Muscle layer of duodenum (tissue), 2 donors: Measurements from ENCODE around the gene POLD2.

ENCODE experiments used
- H3K27ac ChIP-seq: one replicate; pipeline ENCODE4 v1.7.0; 2013; ENCODE audit warnings: mild to moderate bottlenecking, low read length
- H3K27me3 ChIP-seq: one replicate; pipeline ENCODE4 v1.7.0; 2013; ENCODE audit warnings: low read depth, mild to moderate bottlenecking, control low read depth, low read length
- H3K36me3 ChIP-seq, 2 donors: one replicate each; pipeline ENCODE4 v1.7.0; 2013; ENCODE audit warnings: low read length in 2 of 2, control low read depth in 1 of 2, mild to moderate bottlenecking in 1 of 2; ENCODE audit not compliant: insufficient read depth in 2 of 2, control insufficient read depth in 1 of 2
- H3K4me1 ChIP-seq, 2 donors: one replicate each; pipeline ENCODE4 v1.7.0; 2013; ENCODE audit warnings: low read length in 2 of 2, mild to moderate bottlenecking in 2 of 2, control low read depth in 1 of 2, moderate library complexity in 1 of 2; ENCODE audit not compliant: insufficient read depth in 2 of 2, control insufficient read depth in 1 of 2
- H3K4me3 ChIP-seq, 2 donors: one replicate each; pipeline ENCODE4 v1.7.0; 2013; ENCODE audit warnings: low read length in 2 of 2, low read depth in 1 of 2, mild to moderate bottlenecking in 1 of 2
- H3K9me3 ChIP-seq, 2 donors: one replicate each; pipeline ENCODE4 v1.7.0; 2013; ENCODE audit warnings: low read length in 2 of 2, control low read depth in 1 of 2, mild to moderate bottlenecking in 1 of 2; ENCODE audit not compliant: control insufficient read depth in 1 of 2
- donor health status: healthy.

POLD2 gene

DNA sequence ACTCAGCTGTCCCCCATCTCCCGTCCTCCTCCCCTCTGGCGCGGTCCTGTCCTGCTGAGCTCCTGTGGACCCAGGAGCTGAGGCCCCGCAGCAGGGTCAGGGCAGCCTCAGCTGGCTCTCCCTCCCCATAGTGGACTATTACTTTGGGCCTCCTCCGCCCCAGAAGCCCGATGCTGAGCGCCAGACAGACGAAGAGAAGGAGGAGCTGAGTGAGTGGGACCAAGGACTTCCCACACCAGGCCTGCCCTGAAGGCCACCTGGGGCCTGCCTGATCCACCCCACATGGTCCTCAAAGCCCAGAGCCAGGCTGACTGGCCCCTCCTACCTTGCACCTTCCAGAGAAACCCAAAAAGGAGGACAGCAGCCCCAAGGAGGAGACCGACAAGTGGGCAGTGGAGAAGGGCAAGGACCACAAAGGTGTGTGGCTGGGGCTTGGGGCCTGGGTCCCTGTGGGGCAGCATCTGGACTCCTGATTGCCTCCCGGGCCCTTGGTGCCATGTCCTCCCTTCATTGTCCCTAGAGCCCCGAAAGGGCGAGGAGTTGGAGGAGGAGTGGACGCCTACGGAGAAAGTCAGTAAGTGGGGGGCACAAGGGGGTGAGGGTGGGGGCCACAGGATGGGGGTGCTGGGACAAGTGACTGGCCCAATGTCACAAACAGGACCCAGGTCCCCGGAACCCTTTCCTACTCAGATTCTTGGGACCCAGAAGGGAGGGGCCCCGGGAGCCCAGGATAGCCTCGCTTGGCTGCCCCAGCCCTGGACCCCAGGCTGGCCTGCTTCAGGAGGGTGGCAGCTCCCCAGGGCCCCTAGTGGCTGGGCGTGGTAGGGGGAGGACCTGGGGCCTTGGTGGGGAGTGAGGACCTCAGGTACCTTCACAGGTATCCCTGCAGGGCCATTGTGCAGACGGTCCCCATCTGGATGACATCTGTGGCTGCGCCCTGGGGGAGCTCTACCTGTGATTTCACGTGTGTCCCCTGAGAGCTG, 14.3 kb downstream of the POLD2 start:
- Histone ChIP-seq H3K4me3 (no peak overlapping the region), H3K36me3 (peaks cover 0 to 45% of the 10 kb centered on the region in 2 donors), H3K9me3 (no peaks in the 10 kb centered on the region), H3K27ac (no peak overlapping the region), H3K27me3 (no peaks in the 10 kb centered on the region), H3K4me1 (no peaks in the 10 kb centered on the region)

DNA sequence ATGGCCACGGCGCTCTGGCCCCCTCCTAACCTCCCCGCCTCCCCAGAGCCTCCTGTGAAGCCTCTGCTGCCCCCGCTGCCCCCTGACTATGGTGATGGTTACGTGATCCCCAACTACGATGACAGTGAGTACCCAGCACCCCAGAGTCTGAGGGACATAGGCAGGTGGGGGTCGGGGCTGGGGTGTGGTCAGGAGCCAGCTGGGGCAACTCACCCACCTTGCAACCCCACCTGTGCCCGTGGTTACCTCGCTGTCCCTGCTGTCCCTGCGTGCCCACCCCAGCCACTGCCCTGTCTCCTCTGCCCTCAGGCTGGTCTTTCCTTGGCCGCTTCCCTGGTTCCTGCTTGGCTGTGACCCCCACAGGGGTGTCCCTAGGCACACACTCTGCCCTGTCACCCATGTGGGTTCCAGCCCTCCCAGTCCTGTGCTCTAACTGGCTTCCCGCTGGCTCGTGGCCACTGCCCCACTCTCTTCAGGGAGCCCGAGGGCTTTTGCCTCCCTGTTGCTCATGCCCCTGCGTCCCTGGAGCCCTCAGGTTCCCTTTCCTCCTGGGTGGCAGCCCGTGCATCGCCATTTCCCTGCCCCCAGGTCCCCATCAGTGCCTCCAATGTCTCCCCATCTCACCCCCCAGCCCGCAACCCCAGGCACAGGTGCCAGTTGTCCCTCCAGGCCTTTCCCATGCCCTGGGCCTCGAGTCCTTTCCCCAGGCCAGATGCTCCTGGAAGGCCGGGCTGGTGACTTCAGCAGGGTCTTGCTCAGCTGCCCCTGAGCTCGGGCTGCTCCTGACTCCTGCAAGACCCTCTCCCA, 15.2 kb downstream of the POLD2 start:
- Histone ChIP-seq H3K4me1 (no peaks in the 10 kb centered on the region), H3K9me3 (no peaks in the 10 kb centered on the region), H3K27ac (no peak overlapping the region), H3K4me3 (no peak overlapping the region), H3K27me3 (peaks cover 6% of the 10 kb centered on the region), H3K36me3 (peaks cover 0 to 39% of the 10 kb centered on the region in 2 donors)

DNA sequence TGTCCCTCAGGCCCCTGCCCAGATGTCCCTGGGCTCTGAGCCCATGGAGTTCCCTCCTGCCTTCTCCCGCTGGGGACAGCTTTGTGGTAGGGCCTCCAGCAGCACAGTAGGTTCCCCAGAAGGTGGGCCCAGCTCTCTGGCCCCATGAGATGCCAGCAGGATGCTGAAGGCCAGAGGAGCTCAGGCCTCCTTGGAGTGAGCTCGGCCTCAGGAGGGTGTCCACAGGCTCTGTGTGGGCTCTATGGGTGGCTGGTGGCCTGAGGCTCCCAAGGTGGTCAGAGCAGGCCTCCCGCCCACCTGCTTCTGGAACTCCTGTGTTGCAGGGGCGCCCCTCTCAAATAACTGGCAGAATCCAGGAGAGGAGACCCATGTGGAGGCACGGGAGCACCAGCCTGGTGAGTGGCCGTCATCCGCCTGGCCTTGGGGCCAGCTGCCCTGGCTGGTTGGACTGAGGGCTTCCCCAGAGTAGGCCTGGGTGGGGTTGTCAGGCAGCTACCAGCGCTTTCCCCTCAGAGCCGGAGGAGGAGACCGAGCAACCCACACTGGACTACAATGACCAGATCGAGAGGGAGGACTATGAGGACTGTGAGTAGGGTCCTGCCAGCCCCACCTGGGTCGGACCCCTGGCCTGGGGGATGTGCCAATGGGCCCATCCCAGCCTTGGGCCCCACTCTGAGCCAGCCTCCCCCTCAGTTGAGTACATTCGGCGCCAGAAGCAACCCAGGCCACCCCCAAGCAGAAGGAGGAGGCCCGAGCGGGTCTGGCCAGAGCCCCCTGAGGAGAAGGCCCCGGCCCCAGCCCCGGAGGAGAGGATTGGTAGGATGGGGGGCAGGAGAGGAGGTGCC, 16.0 kb downstream of the POLD2 start:
- H3K4me3 ChIP-seq = no peak overlapping the region
- H3K36me3 ChIP-seq = peaks cover 0 to 34% of the 10 kb centered on the region in 2 donors
- H3K27ac ChIP-seq = no peak overlapping the region
- no peaks in the 10 kb centered on the region for H3K9me3 ChIP-seq
- H3K27me3 ChIP-seq = peaks cover 7% of the 10 kb centered on the region
- no peaks in the 10 kb centered on the region for H3K4me1 ChIP-seq

DNA sequence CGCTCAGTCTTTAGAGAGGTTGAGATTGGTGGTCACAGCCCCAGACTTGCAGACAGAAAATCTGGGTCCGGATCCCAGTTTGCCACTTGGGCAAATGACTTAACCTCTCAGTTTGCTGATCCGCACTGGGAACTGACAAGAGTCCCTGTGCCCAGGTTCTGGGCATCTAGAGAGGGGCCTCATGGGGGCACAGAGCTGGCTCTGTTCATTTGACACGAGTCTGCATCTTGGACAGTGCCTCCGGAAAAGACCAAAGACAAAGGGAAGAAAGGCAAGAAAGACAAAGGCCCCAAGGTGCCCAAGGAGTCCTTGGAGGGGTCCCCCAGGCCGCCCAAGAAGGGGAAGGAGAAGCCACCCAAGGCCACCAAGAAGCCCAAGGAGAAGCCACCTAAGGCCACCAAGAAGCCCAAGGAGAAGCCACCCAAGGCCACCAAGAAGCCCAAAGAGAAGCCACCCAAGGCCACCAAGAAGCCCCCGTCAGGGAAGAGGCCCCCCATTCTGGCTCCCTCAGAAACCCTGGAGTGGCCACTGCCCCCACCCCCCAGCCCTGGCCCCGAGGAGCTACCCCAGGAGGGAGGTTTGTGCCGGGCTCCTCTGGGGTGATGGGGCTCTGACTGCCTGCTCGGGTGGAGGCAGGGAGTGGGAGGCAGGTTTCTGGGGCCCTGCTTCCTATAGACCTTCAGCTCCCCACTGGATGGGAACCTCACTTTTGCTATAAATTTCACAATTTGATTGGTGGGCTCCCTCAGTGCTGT, 16.9 kb downstream of the POLD2 start:
- Histone ChIP-seq H3K27ac (no peak overlapping the region), H3K4me1 (no peaks in the 10 kb centered on the region), H3K9me3 (no peaks in the 10 kb centered on the region), H3K36me3 (peaks cover 0 to 26% of the 10 kb centered on the region in 2 donors), H3K4me3 (peak overlapping the region in 1 of 2 donors; percentile 70), H3K27me3 (peaks cover 7% of the 10 kb centered on the region)

DNA sequence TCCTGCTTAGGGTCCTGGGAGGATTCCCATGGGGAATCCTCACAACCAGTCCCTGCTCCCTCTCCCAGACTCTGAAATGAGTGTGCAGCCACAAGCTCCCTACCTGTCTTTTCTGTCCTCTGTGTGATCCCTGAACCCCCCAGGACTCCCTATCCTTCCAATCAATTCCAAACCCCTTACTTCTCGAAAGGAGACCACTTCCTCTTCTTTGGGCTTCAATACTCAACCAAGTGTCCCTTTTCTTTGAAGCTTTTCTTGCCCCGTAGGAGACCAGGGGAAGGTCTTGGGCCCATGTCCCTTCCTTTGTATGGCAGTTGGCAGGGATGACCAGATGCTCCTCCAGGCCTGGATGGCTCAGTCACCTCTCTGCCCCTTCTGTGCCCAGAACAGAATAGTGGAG, 17.5 kb downstream of the POLD2 start:
- H3K27ac ChIP-seq = peak overlapping the region; percentile 83
- peak overlapping the region; percentile 64 to 70 for H3K4me3 ChIP-seq
- H3K4me1 ChIP-seq = no peaks in the 10 kb centered on the region
- H3K9me3 ChIP-seq = no peaks in the 10 kb centered on the region
- H3K27me3 ChIP-seq = peaks cover 7% of the 10 kb centered on the region
- peaks cover 0 to 19% of the 10 kb centered on the region in 2 donors for H3K36me3 ChIP-seq

DNA sequence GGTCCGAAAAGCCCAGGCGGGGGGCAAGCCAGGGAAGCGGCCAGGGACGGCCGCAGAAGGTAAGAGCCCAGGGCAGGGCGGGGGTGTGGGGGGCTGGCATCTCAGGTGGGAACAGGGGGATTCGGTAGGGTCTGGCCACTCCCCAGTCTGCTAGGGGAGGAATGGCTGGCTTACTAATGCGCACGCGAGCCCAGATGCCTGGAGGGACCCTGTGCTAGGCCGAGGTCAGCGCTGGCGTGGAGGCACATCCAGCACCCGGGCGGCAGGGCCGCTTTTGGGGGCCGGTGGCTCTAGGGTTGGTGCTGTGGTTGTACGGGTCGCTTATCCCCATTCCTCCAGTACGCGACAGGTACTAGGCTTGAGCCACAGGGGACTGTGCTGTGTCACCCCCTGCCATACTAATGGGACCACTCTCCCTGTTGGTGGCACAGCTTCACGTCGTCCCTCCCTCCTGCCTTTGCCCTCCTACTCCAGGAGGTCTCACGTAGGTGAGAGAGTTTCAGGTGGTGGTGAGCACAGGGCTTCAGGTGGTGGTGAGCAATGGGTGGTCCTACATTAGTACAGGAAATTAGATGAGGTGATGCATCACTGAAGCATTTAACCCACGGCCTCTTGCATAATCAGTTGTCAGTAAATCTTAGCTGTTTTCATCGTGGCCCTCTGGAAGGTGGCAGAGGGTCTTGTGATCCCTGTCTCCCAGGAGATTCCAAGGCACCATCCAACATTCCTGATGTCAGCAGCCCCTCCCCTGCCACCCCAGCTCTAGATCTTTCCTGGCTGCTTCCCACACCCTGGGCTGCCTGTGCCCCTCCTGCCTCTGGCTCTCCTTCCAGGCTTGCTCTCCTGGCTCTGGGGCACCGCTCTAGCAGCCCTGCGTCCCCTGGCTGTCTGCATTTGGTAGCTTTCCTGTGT, 18.2 kb downstream of the POLD2 start:
- Histone ChIP-seq H3K27ac (peak overlapping the region; percentile 83), H3K36me3 (peaks cover 0 to 12% of the 10 kb centered on the region in 2 donors), H3K4me3 (peak overlapping the region; percentile 64 to 70), H3K4me1 (no peaks in the 10 kb centered on the region), H3K9me3 (no peaks in the 10 kb centered on the region), H3K27me3 (peaks cover 7% of the 10 kb centered on the region)

DNA sequence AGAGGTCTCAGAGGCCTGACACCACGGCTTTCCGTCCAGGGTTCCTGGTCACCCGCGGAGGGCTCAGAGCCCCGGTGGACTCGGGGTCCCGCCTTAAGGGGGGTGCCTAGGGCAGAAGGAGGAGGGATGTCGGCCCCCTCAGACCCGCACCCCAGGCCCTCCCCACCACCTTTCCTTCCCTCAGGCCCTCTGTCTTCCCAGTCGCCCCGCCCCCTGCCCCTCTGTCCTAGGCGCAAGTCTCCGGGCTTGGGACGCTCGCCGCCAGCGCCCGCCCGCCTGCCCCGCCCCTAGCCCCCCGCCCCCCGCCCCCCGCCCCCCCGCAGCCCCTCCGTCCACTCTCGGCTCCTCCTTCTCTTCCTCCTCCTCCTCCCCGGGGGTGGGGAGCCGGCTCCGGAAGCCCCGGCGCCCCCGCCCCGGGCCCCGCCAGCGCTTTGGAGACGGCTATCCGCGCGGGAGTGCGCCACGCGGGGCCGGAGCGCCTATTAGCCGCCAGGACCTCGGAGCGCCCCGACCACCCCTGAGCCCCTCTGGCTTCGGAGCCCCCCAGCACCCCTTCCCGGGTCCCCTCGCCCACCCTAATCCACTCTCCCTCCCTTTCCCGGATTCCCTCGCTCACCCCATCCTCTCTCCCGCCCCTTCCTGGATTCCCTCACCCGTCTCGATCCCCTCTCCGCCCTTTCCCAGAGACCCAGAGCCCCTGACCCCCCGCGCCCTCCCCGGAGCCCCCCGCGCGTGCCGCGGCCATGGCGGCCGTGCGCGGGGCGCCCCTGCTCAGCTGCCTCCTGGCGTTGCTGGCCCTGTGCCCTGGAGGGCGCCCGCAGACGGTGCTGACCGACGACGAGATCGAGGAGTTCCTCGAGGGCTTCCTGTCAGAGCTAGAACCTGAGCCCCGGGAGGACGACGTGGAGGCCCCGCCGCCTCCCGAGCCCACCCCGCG, 19.2 kb downstream of the POLD2 start, which contains the start of gene AEBP1:
AEBP1 (plus strand) TSS at position 423 of the 937 bp plus-strand sequence; CDS start at position 744, 321 bp downstream.
- Histone ChIP-seq H3K9me3 (no peaks in the 10 kb centered on the region), H3K36me3 (peaks cover 0 to 10% of the 10 kb centered on the region in 2 donors), H3K27me3 (peaks cover 7% of the 10 kb centered on the region), H3K4me3 (peak within 1 kb of the TSS; percentile 64 to 70), H3K4me1 (no peaks in the 10 kb centered on the region), H3K27ac (peak within 1 kb of the TSS; percentile 83)

DNA sequence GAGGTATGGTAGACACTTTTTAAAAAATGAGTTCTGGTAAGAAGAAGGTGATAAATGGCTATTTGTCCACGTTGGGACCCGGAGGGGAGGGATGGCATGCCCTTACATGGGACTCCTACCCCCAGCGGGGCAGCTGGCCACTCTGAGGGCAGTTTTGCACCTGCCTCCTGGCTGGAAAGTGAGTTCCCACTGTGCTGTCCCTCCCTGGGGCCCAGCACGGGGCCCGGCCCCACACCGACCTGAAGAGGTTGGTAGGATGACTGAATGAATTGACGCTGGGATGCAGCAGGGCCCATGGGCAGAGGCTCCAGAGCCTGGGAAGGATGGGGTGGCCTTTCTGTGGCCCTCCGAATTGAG, 19.8 kb downstream of the POLD2 start:
- no peaks in the 10 kb centered on the region for H3K4me1 ChIP-seq
- peaks cover 7% of the 10 kb centered on the region for H3K27me3 ChIP-seq
- H3K36me3 ChIP-seq = peaks cover 0 to 8% of the 10 kb centered on the region in 2 donors
- no peaks in the 10 kb centered on the region for H3K9me3 ChIP-seq
- no peak overlapping the region for H3K27ac ChIP-seq
- no peak overlapping the region for H3K4me3 ChIP-seq
